Esophagus squamous epithelium (tissue), 5 donors: ENCODE data around the gene ENO4. TPM values are rescaled to one million over a fixed set of nuclear protein-coding genes. Genes with fewer than 3 reads are reported as not detected.

Source experiments
- DNase-seq: peaks from one replicate; lab custom pipeline; 2025; lab: John Stamatoyannopoulos, UW
- H3K27ac ChIP-seq, 4 donors: fragments of 200-600 bp; sonication (generic); one replicate each; pipeline ENCODE4 v1.5.1; 2016 to 2019; ENCODE audit warnings: mild to moderate bottlenecking in 1 of 4
- H3K27me3 ChIP-seq, 4 donors: fragments of 200-600 bp; sonication (generic); 1 replicate in 3 of 4; 2 replicates in 1 of 4; pipeline versions ENCODE4 v1.5.1 to v1.6.0; 2017 to 2021; ENCODE audit warnings: antibody characterized with exemption in 1 of 4
- H3K36me3 ChIP-seq, 3 donors: fragments of 200-600 bp; sonication (generic); one replicate each; pipeline ENCODE4 v1.5.1; 2016 to 2019
- H3K4me1 ChIP-seq, 3 donors: fragments of 200-600 bp; sonication (generic); one replicate each; pipeline ENCODE4 v1.5.1; 2017 to 2019
- H3K4me3 ChIP-seq, 4 donors: fragments of 200-600 bp; sonication (generic); 1 replicate in 3 of 4; 2 replicates in 1 of 4; pipeline ENCODE4 v1.5.1; 2016 to 2019; ENCODE audit warnings: mild to moderate bottlenecking in 2 of 4, moderate library complexity in 1 of 4
- H3K9me3 ChIP-seq, 3 donors: fragments of 200-600 bp; sonication (generic); one replicate each; pipeline ENCODE4 v1.5.1; 2016 to 2019
- POLR2A ChIP-seq, 4 donors: fragments of 450-650 bp; IDR thresholded peaks; one replicate each; pipeline ENCODE4 v1.6.1; 2017; ENCODE audit warnings: antibody characterized with exemption in 4 of 4, mild to moderate bottlenecking in 4 of 4, moderate library complexity in 3 of 4
- WGBS, 2 donors: methylation state at CpG; one replicate each; pipeline ENCODE4 v1.1.5; 2018; 5-methylcytosine and 5-hydroxymethylcytosine counted together
- intact Hi-C: fragments of 100-400 bp; cut with DNase I; formaldehyde crosslinking; loops from one replicate; pipeline ENCODE4 v1.15.0; 2022
- total RNA-seq, 4 donors: library from RNA; depleted of rRNA; stranded (reverse); fragments of >200 nt; gene quantifications; one replicate each; pipeline ENCODE4 v1.1.0, GENCODE V29; 2016
- TF ChIP-seq, protein P1 (sequence below), 6 experiments: fragments of 450-650 bp in 4 of 6; fragments of 200-600 bp in 2 of 6; sonication (generic) in 2 of 6; IDR thresholded peaks; one replicate each; pipeline ENCODE4 v1.5.1; 2016 to 2019; ENCODE audit warnings: antibody characterized with exemption in 6 of 6, mild to moderate bottlenecking in 4 of 6, moderate library complexity in 4 of 6
- donor health status: DM: yes; HTN: yes; CAD: no.

ENO4 gene
- total RNA-seq, 4 donors from 2014 or later: 0.19 to 0.64 TPM; not detected in 2

DNA sequence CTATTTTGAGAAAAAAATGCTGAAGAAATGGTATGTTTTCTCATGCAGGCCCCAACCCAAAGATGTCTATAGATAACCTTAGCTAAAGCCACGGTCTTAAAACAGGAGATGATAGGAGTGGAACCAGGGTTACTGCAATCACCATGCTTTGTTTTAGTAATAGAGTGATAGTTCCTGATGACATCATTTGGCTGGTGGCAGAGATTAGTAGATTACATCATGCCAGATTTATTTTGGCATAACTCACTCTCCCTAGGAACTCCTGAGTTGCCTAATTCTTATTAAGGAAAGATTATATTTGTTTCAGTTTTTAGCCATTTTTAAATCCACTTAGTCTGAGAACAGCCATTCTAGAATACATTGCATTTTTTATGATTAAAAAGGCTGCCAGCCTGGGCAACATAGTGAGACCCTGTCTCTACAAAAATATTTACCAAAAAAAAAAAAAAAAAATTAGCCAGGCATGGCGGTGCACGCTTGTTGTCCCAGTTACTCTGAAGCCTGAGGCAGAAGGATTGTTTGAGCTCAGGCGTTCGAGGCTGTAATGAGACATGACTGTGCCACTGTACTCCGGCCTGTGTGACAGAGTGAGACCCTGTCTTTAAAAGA, 17.8 kb downstream of the ENO4 start:
- no peaks in the 10 kb centered on the region for H3K4me1 ChIP-seq
- H3K36me3 ChIP-seq: no peaks in the 10 kb centered on the region
- no peak for DNase-seq
- no peak overlapping the region for H3K4me3 ChIP-seq
- no peak overlapping the region for H3K27ac ChIP-seq
- H3K27me3 ChIP-seq: no peaks in the 10 kb centered on the region
- WGBS, 2 donors: 62 to 77% methylated on average over 6 of the region's 6 CpGs
- intact Hi-C loops: no loop called here
- TF ChIP-seq, protein P1, sequence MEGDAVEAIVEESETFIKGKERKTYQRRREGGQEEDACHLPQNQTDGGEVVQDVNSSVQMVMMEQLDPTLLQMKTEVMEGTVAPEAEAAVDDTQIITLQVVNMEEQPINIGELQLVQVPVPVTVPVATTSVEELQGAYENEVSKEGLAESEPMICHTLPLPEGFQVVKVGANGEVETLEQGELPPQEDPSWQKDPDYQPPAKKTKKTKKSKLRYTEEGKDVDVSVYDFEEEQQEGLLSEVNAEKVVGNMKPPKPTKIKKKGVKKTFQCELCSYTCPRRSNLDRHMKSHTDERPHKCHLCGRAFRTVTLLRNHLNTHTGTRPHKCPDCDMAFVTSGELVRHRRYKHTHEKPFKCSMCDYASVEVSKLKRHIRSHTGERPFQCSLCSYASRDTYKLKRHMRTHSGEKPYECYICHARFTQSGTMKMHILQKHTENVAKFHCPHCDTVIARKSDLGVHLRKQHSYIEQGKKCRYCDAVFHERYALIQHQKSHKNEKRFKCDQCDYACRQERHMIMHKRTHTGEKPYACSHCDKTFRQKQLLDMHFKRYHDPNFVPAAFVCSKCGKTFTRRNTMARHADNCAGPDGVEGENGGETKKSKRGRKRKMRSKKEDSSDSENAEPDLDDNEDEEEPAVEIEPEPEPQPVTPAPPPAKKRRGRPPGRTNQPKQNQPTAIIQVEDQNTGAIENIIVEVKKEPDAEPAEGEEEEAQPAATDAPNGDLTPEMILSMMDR (IDR thresholded peaks at IDR 0.05): no peak
- no peak for TF ChIP-seq POLR2A (IDR thresholded peaks at IDR 0.05)
- no peaks in the 10 kb centered on the region for H3K9me3 ChIP-seq

DNA sequence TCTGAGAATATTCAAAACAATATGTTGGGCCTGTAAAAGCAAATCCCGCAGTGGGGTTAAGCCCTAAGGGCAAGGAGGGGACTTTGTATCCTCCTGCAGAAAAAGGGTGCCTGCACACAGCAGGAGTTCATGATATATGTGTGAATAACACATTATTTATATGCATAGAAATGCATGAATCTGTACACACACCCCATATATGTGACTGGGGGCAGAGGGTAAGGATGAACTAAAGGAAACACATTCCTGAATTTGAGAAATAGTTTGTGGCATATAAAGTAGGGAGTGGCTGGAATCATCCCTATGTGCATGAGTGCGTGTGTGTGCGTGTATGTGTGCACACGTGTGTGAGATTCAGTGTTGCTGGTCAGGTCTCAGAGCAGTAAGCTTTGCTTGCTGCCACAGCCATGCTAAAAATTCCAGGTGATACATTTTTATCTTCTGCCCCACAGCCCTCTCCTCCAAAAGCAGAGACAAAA, 18.9 kb downstream of the ENO4 start:
- H3K9me3 ChIP-seq: no peaks in the 10 kb centered on the region

DNA sequence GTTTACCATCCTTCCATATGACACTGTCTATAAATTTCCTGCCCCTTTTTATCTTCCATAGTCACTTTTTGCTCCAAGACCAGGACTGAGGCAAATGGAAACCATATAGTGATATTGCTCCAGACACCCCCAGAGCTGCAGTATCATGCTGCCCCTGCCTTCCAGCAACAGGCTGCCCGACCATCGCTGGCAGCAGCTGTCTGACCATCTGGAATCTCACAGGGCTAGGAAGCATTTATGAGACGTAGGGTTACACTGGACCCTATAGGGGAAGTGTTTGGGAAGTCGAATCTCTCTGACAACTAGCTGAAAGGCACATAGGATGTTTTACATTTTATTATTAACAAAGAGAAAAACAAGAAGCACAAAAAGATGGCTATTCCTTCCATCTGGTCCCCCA, 19.4 kb downstream of the ENO4 start:
- Histone ChIP-seq H3K4me3 (no peak overlapping the region), H3K9me3 (no peaks in the 10 kb centered on the region), H3K27ac (no peak overlapping the region), H3K27me3 (no peaks in the 10 kb centered on the region), H3K36me3 (no peaks in the 10 kb centered on the region), H3K4me1 (no peaks in the 10 kb centered on the region)
- DNase-seq: no peak
- intact Hi-C loops: no loop called here
- TF ChIP-seq POLR2A (IDR thresholded peaks at IDR 0.05): no peak
- 56 to 62% methylated on average over 4 of the region's 4 CpGs for WGBS, 2 donors

More for the DNA sequence above, 18.9 kb downstream of the ENO4 start:
- TF ChIP-seq POLR2A (IDR thresholded peaks at IDR 0.05): no peak
- TF ChIP-seq, protein P1 (IDR thresholded peaks at IDR 0.05): no peak
- Histone ChIP-seq H3K4me3 (no peak overlapping the region), H3K36me3 (no peaks in the 10 kb centered on the region), H3K4me1 (no peaks in the 10 kb centered on the region), H3K27ac (no peak overlapping the region), H3K27me3 (no peaks in the 10 kb centered on the region)
- 40 to 48% methylated on average over 4 of the region's 4 CpGs for WGBS, 2 donors
- intact Hi-C loops: no loop called here
- DNase-seq: no peak

DNA sequence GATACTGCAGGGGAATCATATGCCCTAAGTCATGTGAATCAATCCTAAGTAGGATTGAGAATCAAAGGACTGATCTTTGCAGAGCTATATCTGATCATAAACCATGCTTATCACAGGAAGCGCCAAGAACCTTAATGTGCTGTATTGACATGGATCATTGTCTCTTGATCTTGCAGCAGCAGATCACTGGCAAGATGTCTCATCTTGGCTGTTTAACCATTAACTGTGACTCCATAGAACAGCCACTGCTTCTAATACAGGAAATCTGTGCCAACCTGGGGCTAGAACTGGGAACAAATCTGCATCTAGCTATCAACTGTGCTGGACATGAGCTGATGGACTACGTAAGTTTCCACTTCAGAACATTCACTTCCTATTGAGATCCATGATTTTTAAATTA, 21.6 kb downstream of the ENO4 start:
- Histone ChIP-seq H3K27me3 (peaks cover 0 to 9% (median 0%) of the 10 kb centered on the region in 4 donors), H3K4me1 (no peaks in the 10 kb centered on the region), H3K36me3 (no peaks in the 10 kb centered on the region), H3K27ac (no peak overlapping the region), H3K9me3 (no peaks in the 10 kb centered on the region), H3K4me3 (no peak overlapping the region)
- 93 to 96% methylated on average over 2 of the region's 2 CpGs for WGBS, 2 donors
- TF ChIP-seq, protein P1 (IDR thresholded peaks at IDR 0.05): no peak
- no peak for TF ChIP-seq POLR2A (IDR thresholded peaks at IDR 0.05)
- DNase-seq: no peak
- intact Hi-C loops: no loop called here

DNA sequence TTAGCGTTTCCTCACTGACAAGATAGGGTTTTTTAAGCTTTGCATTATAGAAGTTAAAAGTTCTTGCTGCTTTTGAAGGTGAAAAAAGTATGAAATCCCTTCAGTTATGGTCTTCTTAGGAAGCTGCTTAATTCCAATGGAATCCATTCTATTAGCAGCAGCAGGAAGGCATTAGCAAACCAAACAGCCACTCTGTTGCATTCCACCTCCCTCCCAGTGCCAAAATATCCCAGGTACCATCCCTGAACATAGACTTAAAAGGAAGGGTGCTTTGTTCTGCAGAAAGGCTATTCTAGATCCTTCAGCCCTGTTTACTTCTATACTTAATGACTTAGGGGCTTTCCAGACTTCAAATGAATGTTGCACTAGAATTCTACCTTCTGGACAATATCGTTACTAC, 23.8 kb downstream of the ENO4 start:
- H3K4me1 ChIP-seq: no peaks in the 10 kb centered on the region
- WGBS, 2 donors: 55 to 67% methylated on average over 2 of the region's 2 CpGs
- DNase-seq: no peak
- H3K4me3 ChIP-seq: no peak overlapping the region
- no peak for TF ChIP-seq POLR2A (IDR thresholded peaks at IDR 0.05)
- TF ChIP-seq, protein P1 (IDR thresholded peaks at IDR 0.05): no peak
- H3K27ac ChIP-seq: no peak overlapping the region
- no peaks in the 10 kb centered on the region for H3K9me3 ChIP-seq
- H3K36me3 ChIP-seq: no peaks in the 10 kb centered on the region
- H3K27me3 ChIP-seq: peaks cover 0 to 9% (median 0%) of the 10 kb centered on the region in 4 donors
- intact Hi-C loops: no loop called here
